Measurements from ENCODE around the gene NLN.
"Not testable (repeated sequence)": the region's sequence is repeated elsewhere in the genome, so short reads cannot be mapped to it uniquely, and the experiment has no call there.

NLN gene

DNA sequence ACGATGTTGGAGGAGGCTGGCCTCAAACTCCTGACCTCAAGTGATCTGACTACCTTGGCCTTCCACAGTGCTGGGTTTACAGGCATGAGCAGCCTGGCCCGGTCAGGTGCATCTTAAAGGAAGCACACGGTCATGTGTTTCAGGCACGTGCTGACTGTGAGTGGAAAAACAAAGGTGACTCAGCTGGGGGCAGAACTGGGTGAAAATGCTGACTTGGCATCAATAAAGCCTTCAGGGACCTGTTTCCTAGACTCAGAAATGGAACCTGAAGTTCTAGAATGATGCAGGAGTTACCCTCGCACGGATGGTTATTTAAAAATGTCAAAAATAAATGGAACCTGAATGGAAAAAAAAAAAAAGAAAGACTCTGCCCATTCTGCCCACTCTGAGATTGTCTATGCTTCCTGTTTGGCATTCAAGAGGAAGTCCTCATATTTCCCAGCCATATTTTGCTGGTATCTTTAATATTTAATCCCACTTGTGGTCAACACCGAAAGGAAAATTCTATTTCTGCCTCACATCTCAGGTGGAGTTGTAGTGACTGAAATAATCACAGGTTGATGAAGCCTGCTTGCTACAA lies 12.3 kb downstream of the NLN start:
- DNase-seq, result peak; percentile 47 to 65 (median 59)

DNA sequence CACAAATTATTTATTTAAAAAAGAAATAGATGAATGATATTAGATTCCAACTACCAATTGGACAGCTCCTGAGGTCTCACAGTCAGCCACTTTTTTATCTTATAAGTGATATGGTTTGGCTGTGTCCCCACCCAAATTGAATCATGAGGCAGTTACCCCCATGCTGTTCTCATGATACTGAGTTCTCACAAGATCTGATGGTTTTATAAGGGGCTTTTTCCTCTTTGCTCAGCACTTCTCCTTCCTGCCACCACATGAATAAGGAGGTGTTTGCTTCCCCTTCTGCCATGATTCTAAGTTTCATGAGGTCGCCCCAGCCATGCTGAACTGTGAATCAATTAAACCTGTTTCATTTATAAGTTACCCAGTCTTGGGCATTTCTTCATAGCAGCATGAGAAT lies 12.9 kb downstream of the NLN start:
- DNase-seq, result peak; percentile 76 to 84 (median 81)

DNA sequence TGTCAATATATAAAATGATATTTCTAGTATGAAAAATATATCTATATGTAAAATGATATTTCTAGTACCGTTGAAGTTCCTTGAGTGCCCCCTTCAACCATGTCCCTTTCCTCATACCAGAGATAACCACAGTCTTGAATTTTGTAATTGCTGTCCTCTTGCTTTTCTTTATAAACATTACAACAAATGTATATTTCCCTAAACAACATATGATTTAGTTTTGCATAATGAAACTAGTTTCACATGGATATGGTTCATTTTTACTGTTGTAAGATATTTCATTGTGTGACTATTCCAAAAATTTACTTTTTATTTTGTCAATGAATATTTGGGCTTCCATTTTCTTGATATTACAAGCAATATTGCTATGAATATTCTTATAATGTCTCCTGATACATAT lies 14.0 kb downstream of the NLN start:
- DNase-seq, result peak in 2 of 3 donors; percentile 30 to 41

DNA sequence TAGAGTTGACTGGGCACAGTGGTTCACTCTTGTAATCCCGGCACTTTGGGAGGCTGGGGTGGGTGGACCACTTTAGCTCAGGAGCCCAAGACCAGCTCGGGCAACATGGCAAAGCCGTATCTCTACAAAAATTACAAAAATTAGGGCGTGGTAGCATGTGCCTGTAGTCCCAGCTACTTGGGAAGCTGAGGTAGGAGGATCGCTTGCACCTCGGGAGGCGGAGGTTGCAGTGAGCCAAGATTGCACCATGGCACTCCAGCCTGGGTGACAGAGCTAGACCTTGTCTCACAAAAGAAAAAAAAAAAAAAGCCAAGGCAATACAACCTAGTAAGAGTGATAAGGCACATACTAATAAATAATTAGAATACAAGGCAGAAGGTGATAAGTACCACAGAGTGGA lies 15.8 kb downstream of the NLN start:
- no peak for DNase-seq

DNA sequence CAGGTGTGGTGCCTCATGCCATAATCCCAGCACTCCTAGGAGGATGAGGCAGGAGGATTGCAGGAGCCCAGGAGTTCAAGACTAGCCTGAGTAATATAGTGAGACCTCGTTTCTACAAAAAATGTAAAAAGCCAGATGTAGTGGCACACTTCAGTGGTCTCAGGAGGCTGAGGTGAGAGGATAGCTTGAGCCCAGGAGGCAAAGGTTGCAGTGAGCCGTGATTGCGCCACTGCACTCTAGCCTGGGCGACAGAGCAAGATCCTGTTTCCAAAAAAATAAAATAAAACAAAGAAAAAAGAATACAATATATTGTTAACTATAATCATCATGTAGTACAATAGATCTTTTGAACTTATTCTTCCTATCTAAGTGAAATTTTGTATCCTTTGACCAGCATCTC lies 16.3 kb downstream of the NLN start:
- DNase-seq, result no peak

DNA sequence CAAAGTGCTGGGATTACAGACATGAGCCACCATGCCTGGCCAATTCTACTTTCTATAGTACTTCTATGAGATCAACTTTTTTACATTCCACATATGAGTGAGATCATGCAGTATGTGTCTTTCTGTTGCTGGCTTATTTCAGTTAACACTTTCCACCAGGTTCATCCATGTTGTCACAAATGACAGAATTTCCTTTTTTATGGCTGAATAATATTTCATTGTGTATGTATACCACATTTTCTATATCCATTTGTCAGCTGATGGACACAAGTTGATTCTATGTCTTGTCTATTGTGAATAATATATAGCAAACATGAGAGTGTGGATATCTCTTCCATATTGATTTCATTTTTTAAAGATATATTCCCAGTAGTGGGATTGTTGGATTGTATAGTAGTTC lies 17.2 kb downstream of the NLN start:
- DNase-seq, result no peak

DNA sequence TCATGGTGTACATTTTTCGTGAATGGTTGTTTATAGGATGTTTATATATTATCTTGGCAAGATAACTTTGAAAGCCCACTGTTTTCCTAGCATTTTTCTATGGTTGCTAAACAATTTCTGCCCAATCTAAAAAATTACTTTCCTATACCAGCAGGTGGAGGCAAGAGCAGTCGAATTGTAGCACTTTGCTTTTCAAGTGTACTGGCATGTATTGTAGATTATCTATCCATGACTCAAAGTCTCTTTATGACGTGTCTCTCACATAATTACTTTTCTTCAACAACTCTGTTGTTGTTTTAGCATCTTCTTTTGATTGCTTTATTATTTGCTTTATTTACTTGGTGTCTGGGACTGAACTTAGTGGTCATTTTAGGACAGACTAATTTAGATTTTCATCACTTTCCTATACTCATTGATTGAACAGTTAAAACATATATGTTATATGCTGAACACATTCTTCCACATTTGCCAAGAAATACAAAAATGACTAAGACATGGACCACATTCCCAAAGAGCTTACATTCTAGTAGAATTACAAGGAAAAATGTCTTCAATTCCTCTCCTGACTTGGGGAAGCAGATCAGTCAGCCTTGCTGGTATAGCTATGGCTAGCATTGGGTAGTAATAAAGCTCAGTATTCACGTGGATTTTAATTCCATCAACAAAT lies 20.7 kb downstream of the NLN start:
- peak; percentile 59 to 78 (median 77) for DNase-seq

DNA sequence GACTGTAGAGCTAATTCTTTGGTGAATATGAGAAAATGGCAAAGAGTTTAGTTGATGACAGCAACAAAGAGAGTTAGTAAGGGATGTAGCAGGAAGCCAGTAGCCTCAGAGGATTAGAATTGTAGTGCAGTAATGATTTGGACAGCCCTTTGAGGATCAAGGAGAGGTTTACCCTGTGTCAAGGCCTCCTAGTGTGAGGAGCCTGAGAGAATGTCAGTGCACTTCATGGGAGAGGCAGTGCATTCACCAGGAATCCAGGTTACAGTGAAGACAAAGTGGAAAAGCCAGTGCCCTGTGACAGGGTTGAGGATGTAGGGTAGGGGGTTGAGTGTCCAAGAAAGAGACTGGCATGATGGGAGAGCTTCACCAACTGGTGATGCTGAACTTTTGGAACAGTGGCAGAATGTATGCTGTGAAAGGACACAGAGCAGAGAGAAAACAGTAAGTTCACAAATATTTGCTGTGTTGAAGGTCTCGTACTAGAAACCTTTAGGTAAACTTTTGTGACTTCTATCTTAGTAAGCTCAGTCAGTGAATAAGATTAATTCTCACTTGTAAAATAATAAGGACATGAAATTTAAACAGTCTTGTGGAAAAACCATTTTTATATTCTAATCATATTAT lies 27.3 kb downstream of the NLN start:
- no peak for DNase-seq

DNA sequence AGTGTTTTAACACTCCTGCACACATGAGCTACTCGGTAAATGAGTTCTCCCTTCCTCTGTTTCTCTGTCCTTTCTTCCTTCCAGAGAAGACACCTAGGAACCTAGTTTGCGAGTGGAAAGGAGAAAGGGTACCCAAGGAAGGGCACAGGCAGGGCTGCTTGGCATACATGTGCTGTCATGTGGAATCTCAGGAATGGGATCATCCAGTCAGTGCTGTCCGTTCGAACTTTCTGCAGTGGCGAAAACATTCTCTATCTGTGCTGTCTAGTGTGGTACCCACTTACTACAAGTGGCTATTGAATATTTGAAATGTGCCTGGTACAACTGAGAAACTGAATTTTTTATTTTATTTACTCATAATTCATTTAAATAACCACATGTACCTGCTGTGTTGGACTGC lies 28.0 kb downstream of the NLN start:
- DNase-seq, result no peak

DNA sequence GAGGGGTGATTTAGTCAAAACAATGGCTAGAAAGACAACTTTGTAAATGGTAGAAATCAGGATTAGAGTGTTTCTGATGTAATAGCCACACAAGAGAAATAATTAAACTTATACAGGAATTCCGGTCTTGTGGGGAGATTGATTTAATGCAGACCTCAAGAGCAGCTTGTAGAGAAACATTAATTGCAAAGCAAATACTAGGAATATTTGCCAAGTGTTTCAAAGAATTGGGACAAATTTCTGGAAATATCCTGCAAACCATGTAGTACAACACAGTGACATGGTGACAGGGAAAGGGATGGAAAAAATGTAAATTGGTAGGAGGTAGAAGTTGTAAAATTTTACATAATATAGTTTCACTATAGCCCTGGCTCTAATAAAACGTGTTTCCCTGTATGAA lies 28.9 kb downstream of the NLN start:
- no peak for DNase-seq

DNA sequence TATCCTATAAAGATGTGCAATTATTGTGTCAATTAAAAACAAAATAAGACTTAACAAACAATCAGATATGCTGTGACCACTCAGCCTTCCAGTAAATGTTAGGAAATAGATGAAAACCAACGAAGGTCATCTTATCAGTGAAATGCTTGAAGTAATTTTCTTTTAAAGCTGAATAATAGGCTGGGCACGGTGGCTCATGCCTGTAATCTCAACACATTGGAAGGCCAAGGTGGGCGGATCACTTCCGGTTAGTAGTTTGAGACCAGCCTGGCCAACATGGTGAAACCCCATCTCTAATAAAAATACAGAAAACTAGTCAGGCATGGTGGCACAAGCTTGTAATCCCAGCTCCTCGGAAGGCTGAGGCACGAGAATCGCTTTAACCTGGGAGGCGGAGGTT lies 31.2 kb downstream of the NLN start:
- DNase-seq, result no peak

DNA sequence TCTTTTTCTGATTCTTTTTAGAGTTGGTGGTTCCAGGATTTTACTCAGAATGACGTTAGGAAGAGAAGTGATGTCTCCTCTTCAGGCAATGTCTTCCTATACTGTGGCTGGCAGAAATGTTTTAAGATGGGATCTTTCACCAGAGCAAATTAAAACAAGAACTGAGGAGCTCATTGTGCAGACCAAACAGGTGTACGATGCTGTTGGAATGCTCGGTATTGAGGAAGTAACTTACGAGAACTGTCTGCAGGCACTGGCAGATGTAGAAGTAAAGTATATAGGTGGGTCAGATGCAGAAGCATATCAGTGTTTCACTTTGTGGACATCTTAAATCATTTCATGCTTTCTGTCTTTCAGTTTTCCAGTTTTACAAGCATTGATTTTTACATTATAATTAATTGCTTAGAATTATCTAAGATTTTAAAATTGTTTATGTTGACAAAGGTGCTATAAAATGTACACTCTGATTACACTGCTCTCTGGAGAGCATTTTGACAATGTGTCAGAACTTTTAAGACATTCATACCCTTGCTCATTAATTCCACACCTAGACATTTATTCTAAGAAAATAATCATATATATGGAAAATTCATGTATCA lies 36.6 kb downstream of the NLN start:
- no peak for DNase-seq

DNA sequence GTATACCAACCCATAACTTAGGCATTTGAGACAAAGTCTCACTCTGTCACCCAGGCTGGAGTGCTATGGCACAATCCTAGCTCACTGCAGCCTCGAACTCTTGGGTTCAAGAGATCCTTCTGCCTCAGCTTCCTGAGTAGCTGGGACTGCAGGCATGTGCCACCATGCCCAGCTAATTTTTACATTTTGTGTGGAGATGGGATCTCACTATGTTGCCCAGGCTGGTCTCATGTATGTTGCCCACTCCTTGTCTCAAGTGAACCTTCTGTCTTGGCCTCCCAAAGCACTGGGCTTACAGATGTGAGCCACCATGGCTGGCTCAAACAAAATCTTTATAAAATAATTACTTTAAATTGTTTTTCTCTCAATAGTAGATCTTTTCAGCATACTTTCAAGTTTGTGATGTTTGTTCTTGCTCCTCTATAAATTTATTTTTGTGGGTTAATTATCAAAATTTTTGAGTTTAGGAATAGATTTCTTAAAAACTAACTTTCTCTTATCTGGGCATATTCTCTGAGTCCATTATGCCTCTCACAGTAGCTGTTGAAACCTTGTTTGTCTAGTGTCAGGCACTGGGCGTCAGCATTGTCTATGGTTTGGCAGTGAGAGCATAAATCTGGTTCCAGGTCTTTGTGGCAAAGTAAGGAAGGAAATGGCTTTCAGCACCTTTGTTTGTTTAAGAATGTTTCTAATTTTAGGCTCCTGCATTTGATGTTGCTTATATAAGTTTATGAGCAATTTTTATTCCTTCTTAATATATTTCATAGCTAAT lies 38.7 kb downstream of the NLN start:
- DNase-seq, result no peak

DNA sequence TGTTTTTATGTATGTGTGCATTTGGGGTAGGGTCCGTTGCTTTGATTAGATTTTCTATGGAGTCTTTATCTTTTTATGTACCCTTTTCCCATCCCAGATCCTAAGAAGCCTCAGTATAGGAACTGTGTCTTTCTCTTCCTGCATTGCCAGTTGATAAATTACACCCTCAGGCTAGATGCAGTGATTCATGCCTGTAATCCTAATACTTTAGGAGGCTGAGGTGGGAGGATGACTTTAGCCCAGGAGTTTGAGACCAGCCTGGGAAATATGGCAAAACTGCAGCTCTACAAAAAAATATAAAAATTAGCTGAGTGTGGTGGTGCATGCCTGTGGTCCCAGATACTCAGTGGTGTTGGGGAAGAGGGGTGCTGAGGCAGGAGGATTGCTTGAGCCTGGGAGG lies 40.2 kb downstream of the NLN start:
- no peak for DNase-seq

DNA sequence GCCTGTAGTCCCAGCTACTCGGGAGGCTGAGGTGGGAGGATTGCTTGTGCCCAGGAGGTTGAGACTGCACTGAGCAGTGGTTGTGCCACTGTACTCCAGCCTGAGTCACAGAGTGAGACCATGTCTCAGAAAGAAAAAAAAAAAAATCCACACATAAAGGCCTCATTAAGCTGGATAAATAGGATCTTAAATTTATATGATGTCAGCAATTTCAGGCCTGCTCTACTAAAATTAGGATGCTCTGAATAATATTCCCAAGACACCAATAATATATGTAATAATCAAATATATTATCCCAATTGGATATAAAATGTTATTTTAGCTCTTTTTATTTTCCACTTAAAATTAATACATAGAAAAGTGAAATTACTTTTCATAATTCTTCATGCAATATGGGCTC lies 43.6 kb downstream of the NLN start:
- DNase-seq, result no peak

DNA sequence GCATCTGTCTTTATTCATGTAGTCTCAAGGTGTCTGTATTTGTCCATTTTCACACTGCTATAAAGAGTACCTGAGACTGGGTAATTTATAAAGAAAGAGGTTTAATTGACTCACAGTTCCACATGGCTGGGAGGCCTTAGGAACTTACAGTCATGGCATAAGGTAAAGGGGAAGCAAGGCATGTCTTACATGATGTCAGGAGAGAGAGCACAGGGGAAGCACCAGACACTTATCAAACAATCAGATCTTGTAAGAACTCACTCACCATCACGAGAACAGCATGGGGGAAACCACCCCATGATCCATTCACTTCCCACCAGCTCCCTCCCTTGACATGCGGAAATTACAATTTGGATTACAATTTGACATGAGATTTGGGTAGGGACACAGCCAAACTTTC lies 44.2 kb downstream of the NLN start:
- peak; percentile 45 to 58 (median 49) for DNase-seq

DNA sequence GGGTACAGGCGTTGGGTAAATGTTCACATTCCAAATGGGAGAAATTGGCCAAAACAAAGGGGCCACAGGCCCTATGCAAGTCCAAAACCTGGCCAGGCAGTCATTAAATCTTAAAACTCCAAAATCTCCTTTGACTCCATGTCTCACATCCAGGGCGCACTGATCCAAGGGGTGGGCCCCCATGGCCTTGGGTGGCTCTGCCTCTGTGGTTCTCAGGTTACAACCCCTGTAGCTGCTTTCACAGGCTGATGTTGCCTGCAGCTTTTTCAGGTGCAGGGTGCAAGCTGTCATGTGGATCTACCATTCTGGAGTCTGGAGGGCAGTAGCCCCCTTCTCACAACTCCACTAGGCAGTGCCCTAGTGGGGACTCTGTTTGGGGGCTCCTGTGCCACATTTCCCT lies 44.8 kb downstream of the NLN start:
- no peak for DNase-seq

DNA sequence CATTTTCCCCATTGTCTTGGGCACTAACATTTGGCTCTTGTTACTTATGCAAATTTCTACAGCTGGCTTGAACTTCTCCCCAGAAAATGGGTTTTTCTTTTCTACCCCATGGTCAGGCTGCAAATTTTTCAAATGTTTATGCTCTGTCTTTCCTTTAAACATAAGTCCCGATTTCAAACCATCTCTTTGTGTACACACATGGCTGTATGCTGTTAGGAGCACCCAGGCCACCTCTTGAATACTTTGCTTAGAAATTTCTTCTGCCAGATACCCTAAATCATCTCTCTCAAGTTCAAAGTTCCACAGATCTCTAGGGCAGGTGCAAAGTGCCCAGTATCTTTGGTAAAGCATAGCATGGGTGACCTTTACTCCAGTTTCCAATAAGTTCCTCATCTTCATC lies 45.6 kb downstream of the NLN start:
- no peak for DNase-seq

DNA sequence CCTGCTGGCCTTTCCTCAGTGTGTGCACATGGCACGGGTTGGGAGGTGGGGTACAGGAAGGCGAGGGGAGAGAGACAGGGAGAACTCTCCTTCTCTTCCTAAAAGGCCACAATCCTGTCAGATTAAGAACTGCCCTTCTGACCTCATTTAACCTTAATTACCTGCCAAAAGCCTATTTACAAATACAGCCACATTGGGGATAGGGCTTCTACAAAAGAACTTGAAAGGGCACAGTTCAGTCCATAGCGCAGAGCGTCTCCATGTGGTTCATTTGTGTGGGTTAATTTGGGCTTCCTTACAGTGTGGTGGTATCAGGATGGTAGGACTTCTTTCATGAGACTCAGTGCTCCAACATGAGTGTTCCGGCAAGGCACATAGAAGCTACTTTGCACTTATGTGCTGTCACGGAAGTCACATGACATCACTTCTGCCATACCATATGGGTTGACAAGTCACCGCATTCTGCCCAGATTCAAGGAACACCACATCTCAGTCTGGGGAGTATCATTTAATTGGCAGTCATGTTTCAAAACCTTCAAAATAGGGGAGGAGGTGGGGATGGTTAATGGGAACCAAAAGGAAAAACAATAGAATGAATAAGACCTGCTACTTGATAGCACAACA lies 46.8 kb downstream of the NLN start:
- DNase-seq, result no peak

DNA sequence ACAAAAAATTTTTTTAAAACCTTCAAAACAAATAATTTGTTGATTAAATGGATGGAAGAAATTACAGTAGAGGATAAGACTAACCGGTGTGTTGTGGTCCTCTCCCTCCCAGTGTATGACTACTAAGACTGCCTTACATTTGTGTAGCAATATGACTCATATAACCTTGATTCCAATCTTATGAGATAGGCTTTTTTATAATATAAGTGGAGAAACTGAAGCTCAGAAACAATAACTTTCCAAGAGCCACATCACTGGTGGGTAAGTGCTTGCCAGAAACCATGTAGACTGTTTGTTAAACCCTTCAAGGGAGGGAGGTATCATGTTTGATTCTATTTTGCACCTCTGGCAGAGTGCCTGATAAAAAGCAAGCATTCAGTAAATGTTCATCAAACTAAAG lies 47.5 kb downstream of the NLN start:
- DNase-seq, result no peak

DNA sequence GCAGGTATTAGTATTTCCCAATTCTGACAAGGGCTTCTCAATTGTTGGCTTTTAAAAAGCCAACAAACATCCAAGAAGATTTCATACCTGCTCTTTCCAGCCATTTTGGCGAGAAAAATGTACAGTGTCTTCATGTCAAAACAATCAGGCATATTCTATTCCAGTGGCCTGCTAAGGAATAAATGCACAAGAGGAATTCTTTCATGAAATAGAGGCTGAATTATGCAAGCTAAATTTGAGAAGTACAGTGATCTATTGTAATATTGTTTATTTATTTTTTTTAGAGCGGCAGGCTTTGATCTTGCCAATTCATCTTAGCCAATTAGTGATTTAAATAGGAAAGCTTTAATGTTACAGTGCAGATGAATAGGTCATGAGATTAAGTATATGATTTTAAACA lies 49.3 kb downstream of the NLN start:
- no peak for DNase-seq

DNA sequence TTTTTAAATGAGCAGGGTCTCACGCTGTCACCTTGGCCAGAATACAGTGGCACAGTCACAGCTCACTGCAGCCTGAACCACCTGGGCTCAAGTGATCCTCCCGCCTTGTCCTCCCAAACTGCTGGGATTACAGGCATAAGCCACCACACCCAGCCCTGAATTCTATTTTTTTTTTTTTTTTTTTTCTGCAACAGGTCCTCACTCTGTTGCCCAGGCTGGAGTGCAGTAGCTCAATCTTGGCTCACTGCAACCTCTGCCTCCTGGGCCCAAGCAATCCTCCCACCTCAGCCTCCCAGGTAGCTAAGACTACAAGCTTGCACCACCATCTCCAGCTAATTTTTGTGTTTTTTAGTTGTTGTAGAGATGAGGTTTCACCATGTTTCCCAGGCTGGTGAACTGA lies 51.0 kb downstream of the NLN start:
- DNase-seq, result not testable (repeated sequence)

DNA sequence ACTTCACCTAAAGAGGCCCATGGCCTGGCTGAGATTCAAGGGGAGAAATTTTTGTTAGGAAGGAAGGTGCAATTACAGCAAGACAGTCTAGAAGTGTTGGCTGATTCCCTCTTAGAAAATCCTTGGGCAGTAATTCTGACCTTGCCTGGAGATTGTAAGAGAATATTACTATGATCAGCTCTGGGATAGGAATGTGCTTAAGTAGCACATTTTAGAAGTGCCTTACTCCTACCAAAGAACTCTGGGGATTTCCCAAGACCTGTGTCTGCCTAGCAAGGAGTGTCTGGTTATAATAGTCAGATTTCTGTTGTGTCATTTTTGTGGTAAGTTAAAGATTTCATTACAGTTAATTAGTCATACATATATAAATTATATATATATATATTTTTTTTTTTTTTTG lies 52.3 kb downstream of the NLN start:
- peak; percentile 52 to 66 (median 63) for DNase-seq
